Stimulated activated CD8-positive, alpha-beta memory T cell treated with anti-CD3 and anti-CD28 coated beads, Interleukin-15, amount 100 ng/mL, for 4 hours (primary cell): ENCODE measurements around the gene CORT.

Source experiments
- DNase-seq, 2 donors: peaks; one replicate each; pipeline ENCODE4 v3.0.0-alpha.2; 2020; ENCODE audit warnings: low read depth in 2 of 2

CORT gene

DNA sequence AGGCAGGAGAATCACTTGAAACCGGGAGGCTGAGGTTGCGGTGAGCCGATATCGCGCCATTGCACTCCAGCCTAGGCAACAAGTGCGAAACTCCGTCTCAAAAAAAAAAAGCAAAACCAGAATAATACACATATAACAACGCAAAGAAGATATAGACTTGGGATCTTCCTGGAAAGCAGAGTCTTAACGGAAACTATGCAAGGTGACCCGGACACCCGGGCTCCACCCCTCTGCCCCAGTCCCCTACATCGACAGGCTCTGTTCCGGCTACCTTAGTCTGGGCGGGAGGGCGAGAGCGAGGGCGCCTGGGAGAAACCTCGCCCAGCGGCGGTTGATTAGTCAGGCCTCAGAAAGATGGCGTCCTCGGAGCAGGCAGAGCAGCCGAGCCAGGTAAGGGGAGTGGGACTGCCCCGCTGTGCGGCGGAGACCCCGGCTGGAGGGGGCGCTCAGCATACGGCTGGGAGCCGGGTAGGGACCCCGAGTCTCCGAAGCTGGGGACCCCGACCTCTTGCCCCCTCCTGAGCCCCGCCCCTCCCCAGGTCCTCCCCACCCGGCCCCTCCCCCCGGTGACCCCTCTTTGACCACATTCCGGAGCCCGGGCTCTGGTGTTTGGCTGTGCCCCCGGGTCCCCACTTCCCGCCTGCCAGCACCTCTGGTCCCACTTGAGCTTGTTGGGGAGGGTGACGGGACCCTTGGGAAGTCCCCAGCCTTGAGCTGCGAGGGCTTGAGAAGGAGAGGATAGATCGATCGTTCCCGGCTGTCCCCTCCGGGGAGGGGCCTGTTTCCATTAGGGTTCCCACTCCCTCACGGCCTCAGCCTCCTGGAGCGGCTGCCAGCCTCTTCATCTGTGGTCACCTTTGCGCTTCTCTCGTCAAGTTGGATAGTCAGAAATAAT lies 25.0 kb downstream of the CORT start, which contains the start of gene PEX14:
Gene PEX14, plus strand, starts transcription at position 338 of the 895 bp plus-strand sequence. Its CDS starts 17 bp downstream, at position 355.
- DNase-seq: peak; percentile 67 to 71

DNA sequence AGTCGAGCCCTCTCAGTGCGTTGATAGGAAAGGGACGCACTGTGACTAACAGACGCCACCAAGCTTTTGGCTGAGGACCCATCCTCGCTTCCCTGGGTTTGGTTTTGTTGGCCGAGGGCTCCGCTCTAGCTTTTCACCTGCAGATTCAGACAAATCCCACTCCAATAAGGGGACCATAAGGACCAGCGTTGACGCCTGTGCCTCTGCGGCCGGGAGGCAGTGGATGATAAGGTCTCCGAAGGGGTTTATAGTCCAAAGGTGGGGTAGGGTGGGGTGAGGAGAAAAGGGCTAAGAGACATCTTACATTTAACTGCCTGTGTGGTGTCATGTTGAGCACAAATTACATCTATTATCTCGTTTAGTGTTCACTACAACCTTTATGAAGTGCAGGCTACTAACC lies 25.7 kb downstream of the CORT start:
- no peak for DNase-seq

DNA sequence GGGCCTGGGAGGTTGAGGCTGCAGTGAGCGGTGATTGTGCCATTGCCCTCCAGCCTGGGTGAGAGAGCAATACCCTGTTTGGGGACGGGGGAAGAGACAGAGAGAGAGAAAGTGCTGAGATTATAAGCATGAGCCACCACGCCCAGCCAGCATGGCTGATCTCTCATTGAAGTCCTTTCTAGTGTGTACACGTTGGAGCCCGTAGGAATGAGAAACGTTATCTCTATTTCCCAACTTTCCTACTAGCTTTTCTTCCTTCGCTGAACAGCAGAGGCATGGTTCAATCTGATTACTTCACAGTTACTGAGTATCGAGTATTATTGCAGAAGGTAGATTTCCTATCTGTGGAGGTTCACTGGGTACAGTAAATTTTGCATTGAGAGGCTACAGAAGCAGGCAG lies 29.5 kb downstream of the CORT start:
- no peak for DNase-seq

DNA sequence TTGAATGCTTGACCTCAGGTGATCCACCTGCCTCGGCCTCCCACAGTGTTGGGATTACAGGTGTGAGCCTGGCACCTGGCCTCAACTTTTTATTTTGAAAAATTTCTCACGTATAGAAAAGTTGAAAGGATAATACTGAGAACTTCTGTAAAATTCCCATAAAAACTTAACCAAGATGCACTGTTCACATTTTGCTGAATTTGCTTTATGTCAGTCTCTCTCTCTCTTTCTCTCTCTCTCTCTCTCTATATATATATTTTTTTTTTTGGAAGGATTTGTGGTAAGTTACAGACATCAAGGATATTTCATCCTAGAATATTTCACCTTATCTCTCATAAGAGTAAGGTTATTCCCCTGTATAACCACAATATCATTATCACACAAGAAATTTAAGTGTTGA lies 30.8 kb downstream of the CORT start:
- no peak for DNase-seq

DNA sequence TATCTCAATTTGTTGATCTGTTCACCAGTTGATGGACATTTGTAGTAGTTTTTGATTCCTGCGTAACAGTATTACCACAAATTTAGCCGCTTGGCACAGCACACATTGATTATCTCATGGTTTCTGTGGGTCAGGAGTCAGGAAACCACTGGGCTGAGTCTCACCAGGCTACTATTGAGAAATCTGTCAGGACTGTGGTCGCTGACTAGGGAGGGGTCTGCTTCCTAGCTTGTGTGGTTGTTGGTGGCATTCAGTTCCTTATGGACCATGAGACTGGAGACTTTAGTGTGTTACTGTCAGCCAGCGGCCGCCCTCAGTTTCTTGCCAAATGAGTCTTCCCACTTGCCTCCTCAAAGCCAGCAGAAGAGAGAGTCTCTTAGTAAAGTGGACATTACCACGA lies 34.7 kb downstream of the CORT start:
- DNase-seq: no peak

DNA sequence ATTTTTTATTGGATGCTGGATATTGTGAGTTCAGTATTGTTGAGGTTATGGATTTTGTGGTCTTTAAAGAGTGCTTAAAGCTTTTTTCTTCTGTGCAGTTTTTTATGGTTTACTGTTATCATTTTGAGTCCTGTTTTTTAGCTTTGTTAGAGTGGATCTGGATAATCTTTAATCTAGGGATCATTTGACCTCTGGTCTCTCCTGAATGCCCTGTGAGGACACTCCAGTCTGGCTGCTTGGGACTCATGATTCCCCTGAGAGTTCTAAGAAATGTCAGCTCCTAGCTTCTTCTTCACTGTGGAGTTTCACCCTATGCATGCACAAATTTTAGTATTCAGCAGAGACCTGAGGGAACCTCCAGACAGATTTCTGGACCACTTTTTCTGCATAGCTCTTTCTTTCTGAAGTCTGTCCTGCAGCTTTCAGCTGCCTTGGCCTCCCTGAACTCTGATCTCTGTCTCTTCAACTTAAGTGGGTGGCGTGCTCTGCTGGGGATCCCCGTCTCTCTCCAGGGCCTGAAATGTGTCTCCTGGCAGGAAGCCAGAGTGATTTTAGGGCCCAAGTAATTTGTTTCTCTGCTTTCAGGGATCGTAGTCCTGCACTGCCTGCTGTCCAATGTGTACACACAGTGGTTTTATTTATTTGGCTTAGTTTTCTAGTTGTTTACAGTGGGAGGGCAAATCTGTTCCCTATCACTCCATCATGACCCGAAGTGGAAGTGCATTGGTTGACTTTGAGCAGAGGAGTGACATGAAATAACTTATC lies 39.6 kb downstream of the CORT start:
- no peak for DNase-seq

DNA sequence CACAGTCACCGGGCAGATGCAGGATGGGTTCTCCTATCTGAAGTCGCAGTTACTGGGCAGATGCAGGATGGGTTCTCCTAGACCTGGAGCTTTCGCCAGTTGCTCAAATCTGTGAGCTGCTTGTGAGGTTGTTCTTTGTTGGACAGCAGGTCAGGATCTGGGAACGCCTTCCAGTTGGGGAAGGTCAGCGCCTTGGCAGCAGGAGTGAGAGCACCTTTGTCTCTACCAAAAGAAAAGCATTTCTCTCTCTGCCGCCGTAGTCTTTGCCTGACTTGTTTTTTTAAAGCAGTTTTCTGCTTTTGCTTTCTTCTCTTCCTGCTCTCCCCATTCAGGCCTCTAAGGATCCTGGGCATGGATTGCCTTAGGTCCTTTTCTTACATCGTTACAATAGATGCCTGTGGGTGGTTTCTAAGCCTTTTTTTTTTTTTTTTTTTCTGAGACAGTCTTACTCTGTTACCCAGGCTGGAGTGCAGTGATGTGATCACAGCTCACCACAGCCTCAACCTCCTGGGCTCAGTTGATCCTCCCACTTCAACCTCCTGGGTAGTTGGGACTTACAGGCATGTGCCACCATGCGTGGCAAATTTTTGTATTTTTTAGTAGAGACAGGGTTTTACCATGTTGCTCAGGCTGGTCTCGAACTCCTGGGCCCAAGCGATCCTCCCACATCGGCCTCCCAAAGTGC lies 40.6 kb downstream of the CORT start:
- no peak for DNase-seq

DNA sequence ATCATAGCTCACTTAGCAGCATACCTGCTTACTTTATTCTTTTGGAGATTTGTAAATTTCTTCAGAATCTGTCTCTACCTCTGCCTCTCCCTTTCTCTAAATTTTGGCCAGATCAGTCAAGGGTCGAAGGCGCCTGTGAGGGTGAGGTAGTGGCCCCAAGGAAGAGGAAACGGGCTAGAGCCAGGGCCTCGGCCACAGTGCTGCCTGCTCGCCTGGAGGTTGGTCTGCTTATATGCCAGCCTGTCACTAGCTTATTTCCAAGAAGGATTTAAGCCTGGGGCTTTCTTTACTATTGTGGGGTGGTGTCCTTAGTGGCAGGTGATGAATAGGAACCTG lies 44.6 kb downstream of the CORT start:
- DNase-seq: no peak

DNA sequence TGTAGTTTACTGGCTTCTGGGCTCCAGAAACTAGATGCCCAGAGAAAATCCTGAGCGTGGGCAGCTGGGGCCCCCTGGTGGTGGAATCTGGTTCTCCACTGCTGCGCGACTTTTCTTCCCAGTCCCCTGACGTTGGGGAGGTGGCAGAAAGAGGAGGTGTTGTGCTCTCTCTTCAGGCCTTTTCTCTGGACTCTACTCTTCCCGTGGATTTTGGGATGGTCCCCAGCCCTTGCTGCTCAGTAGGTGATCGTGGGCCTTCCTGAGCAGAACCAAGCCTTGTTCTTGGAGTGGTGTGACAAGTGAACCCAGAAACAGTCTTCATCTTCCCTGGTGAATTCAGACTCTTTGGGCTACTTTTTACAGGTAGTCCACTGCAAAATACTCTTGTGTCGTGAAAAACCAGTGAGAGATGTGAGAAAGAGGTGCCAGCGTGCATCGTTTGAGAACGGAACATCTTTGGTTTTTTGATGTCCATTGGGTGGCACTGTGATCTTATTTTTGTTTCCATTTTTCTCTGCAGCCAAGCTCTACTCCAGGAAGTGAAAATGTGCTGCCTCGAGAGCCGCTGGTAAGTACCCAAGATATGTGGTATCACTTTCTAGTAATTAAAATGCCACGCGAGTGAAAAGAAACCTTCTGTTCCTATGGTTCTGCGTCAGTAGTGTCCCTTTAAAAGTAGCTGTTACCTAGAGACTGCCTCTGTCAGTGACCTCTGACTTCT lies 45.1 kb downstream of the CORT start:
- DNase-seq: peak; percentile 48 to 54

DNA sequence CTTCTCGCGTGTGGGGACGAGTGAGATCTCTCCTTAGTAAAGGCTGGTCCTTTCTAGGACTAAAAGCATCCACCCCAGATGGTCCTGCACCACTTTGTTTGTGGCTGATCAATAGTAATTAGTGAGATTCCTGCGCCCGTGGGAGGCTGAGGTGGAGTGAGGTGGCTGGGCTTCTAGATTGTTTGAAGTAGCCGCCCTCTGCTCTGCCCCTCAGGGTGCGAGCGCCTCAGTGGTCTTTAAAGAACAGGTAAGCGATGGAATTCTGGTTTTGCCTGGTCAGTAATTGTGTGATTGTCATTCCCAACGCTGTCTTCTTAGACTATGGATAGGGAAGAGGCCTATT lies 45.6 kb downstream of the CORT start:
- DNase-seq: no peak

DNA sequence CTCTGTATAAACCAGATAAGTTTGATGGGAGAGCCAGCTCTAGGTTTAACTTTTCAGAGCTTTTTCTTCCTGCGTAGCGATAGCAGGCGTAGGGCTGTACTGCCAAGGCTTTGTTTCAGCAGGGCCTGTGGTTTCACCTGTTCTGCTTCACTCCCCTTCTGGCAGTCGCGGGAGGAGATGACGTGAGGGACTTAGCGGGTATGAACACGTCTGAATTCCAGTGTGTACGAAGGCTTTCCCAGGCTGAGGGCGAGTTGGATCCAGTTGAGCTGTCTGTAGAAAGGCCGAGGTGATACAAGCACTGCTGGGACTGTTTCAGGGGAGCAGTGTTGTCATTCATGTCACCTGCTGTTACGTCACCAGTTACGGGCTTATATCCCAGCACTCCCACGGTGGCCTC lies 46.1 kb downstream of the CORT start:
- DNase-seq: no peak

DNA sequence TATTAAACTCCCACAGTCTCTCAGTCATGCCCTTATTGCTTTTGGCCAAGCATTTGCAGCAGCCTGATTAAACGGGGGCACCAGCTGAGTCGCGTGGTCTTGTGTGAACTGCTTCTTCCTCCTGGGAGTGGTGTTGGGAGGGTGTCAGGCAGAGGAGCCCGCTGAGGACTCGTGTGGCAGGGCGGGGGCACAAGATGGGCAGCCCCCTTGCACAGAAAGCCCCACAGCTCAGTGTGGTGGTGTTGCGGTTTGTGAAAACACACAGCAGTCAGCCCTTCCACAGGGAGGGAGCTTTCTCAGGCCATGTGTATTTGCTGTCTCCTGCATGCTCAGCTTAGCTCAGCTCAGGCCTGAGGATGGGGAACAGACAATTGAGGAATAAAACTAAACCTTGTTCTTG lies 47.3 kb downstream of the CORT start:
- no peak for DNase-seq

DNA sequence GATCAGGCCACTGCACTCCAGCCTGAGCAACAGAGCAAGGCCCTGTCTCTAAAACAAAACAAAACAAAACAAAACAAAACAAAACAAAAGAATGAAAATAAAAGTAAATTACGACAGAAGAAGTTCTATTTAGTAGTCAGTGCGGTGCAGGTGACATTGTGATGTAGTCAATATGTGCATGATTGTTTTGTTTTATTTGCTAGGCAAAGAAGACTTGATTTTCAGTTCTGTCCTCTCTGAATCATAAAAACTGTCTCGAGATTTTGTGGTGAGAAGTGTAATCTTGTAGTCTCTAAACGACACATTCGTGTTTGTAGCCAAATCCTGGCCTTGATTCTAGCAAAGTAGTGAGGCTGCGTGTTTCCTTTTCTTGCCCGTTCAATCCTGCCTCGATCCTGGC lies 48.4 kb downstream of the CORT start:
- no peak for DNase-seq
